ENCODE data around the gene MTMR2.

MTMR2 gene

GRCh38 chr11:95930948-95931347 lies 7.0 kb upstream of the MTMR2 start:
- Histone ChIP-seq H3K27ac (replicated peaks) (no peak overlapping the region), H3K27me3 (ENCODE audit: insufficient read depth, poor library complexity, severe bottlenecking) (no peaks in the 10 kb centered on the region), H3K4me3 (replicated peaks; ENCODE audit: insufficient read depth, low read length) (no peak overlapping the region)
- TF ChIP-seq GABPA (IDR thresholded peaks at IDR 0.05; ENCODE audit: low read depth), result no peak
- TF ChIP-seq POLR2AphosphoS5 (IDR thresholded peaks at IDR 0.05; ENCODE audit: low read depth), result no peak
- no peak for TF ChIP-seq CTCF (IDR thresholded peaks at IDR 0.05; ENCODE audit: insufficient read depth, low read length)
- TF ChIP-seq SPI1 (IDR thresholded peaks at IDR 0.05; ENCODE audit: borderline replicate concordance, low read depth), result no peak
- TF ChIP-seq REST (IDR thresholded peaks at IDR 0.05; ENCODE audit: insufficient replicate concordance, low read depth), result no peak
- no peak for DNase-seq (ENCODE audit: low read depth in 1 of 2, low spot score in 1 of 2)

GRCh38 chr11:95926726-95927125 lies 2.8 kb upstream of the MTMR2 start:
- Histone ChIP-seq H3K27ac (replicated peaks) (no peak overlapping the region), H3K4me3 (replicated peaks; ENCODE audit: insufficient read depth, low read length) (no peak overlapping the region), H3K27me3 (ENCODE audit: insufficient read depth, poor library complexity, severe bottlenecking) (no peaks in the 10 kb centered on the region)
- TF ChIP-seq REST (IDR thresholded peaks at IDR 0.05; ENCODE audit: insufficient replicate concordance, low read depth) (no peak), CTCF (IDR thresholded peaks at IDR 0.05; ENCODE audit: insufficient read depth, low read length) (no peak), GABPA (IDR thresholded peaks at IDR 0.05; ENCODE audit: low read depth) (no peak), SPI1 (IDR thresholded peaks at IDR 0.05; ENCODE audit: borderline replicate concordance, low read depth) (no peak), POLR2AphosphoS5 (IDR thresholded peaks at IDR 0.05; ENCODE audit: low read depth) (no peak)
- DNase-seq (ENCODE audit: low read depth in 1 of 2, low spot score in 1 of 2), result no peak

GRCh38 chr11:95925011-95925410 lies 1.1 kb upstream of the MTMR2 start:
- no peak overlapping the region for H3K4me3 ChIP-seq (replicated peaks; ENCODE audit: insufficient read depth, low read length)
- DNase-seq (ENCODE audit: low read depth in 1 of 2, low spot score in 1 of 2), result no peak
- no peaks in the 10 kb centered on the region for H3K27me3 ChIP-seq (ENCODE audit: insufficient read depth, poor library complexity, severe bottlenecking)
- no peak overlapping the region for H3K27ac ChIP-seq (replicated peaks)
- no peak for TF ChIP-seq GABPA (IDR thresholded peaks at IDR 0.05; ENCODE audit: low read depth)
- TF ChIP-seq CTCF (IDR thresholded peaks at IDR 0.05; ENCODE audit: insufficient read depth, low read length), result no peak
- TF ChIP-seq POLR2AphosphoS5 (IDR thresholded peaks at IDR 0.05; ENCODE audit: low read depth), result no peak
- no peak for TF ChIP-seq REST (IDR thresholded peaks at IDR 0.05; ENCODE audit: insufficient replicate concordance, low read depth)
- no peak for TF ChIP-seq SPI1 (IDR thresholded peaks at IDR 0.05; ENCODE audit: borderline replicate concordance, low read depth)
